H9 (cell line): ENCODE measurements around the gene MARS2. TPM values are rescaled to one million over a fixed set of nuclear protein-coding genes. Genes with fewer than 3 reads are reported as not detected.
"Not testable (repeated sequence)": the region's sequence is repeated elsewhere in the genome, so short reads cannot be mapped to it uniquely, and the experiment has no call there.

Source experiments
- DNase-seq: peaks from one replicate; pipeline ENCODE4 v3.0.0-alpha.2; 2017
- H2AFZ ChIP-seq: one replicate; pipeline ENCODE4 v1.6.1; 2013; ENCODE audit warnings: mild to moderate bottlenecking, low read length, control low read depth, moderate library complexity
- H2AK5ac ChIP-seq: 2 replicates; pipeline ENCODE4 v1.6.1; 2013; ENCODE audit warnings: low read length, control low read depth, mixed read lengths; ENCODE audit not compliant: insufficient read length
- H2BK120ac ChIP-seq: one replicate; pipeline ENCODE4 v1.6.1; 2013; ENCODE audit warnings: low read depth, mild to moderate bottlenecking, low read length, control low read depth, inconsistent platforms; ENCODE audit not compliant: poor library complexity, severe bottlenecking
- H2BK12ac ChIP-seq: 2 replicates; pipeline ENCODE4 v1.6.1; 2013; ENCODE audit warnings: low read length, control low read depth, mixed read lengths, low read depth; ENCODE audit not compliant: insufficient read length
- H2BK15ac ChIP-seq: 2 replicates; pipeline ENCODE4 v1.6.1; 2013; ENCODE audit warnings: low read depth, low read length, control low read depth
- H2BK20ac ChIP-seq: one replicate; pipeline ENCODE4 v1.6.1; 2013; ENCODE audit warnings: low read depth, mild to moderate bottlenecking, low read length, control low read depth, inconsistent platforms; ENCODE audit not compliant: poor library complexity, severe bottlenecking
- H2BK5ac ChIP-seq: 2 replicates; pipeline ENCODE4 v1.6.1; 2013; ENCODE audit warnings: low read length, control low read depth, mixed read lengths; ENCODE audit not compliant: insufficient read length
- H3K14ac ChIP-seq: 2 replicates; pipeline ENCODE4 v1.6.1; 2013; ENCODE audit warnings: low read length, control low read depth; ENCODE audit not compliant: insufficient read depth
- H3K18ac ChIP-seq: 2 replicates; pipeline ENCODE4 v1.6.1; 2013; ENCODE audit warnings: low read depth, mild to moderate bottlenecking, mixed read lengths, low read length, control low read depth; ENCODE audit not compliant: insufficient read length
- H3K23ac ChIP-seq: 2 replicates; pipeline ENCODE4 v1.6.1; 2013; ENCODE audit warnings: low read length, control low read depth, mixed read lengths, low read depth; ENCODE audit not compliant: insufficient read length
- H3K23me2 ChIP-seq: 2 replicates; pipeline ENCODE4 v1.6.1; 2013; ENCODE audit warnings: low read depth, mild to moderate bottlenecking, mixed read lengths, low read length, control low read depth; ENCODE audit not compliant: insufficient read length, poor library complexity, severe bottlenecking
- H3K27ac ChIP-seq: 2 replicates; pipeline ENCODE4 v1.5.1; 2013; ENCODE audit warnings: low read length, control low read depth, mixed read lengths, low read depth; ENCODE audit not compliant: insufficient read length
- H3K27me3 ChIP-seq: 2 replicates; pipeline ENCODE4 v1.6.1; 2013; ENCODE audit warnings: low read length, control low read depth, inconsistent platforms; ENCODE audit not compliant: insufficient read depth
- H3K4ac ChIP-seq: 2 replicates; pipeline ENCODE4 v1.6.1; 2013; ENCODE audit warnings: low read depth, mild to moderate bottlenecking, control low read depth, inconsistent platforms, low read length, moderate library complexity
- H3K4me1 ChIP-seq: 2 replicates; pipeline ENCODE4 v1.6.1; 2013; ENCODE audit warnings: low read length, control low read depth, inconsistent platforms; ENCODE audit not compliant: insufficient read depth
- H3K4me2 ChIP-seq: 2 replicates; pipeline ENCODE4 v1.6.1; 2013; ENCODE audit warnings: low read length, control low read depth, mixed read lengths; ENCODE audit not compliant: insufficient read length, insufficient read depth
- H3K56ac ChIP-seq: 2 replicates; pipeline ENCODE4 v1.6.1; 2013; ENCODE audit warnings: low read depth, mild to moderate bottlenecking, mixed read lengths, low read length, control low read depth; ENCODE audit not compliant: insufficient read length
- H3K79me1 ChIP-seq: 2 replicates; pipeline ENCODE4 v1.6.1; 2013; ENCODE audit warnings: low read depth, mild to moderate bottlenecking, moderate library complexity, low read length, control low read depth, inconsistent platforms; ENCODE audit not compliant: insufficient read depth, poor library complexity, severe bottlenecking
- H3K79me2 ChIP-seq: 2 replicates; pipeline ENCODE4 v1.6.1; 2013; ENCODE audit warnings: low read length, control low read depth, inconsistent platforms; ENCODE audit not compliant: insufficient read depth
- H3K9ac ChIP-seq: 2 replicates; pipeline ENCODE4 v1.6.1; 2013; ENCODE audit warnings: low read length, control low read depth, mixed read lengths; ENCODE audit not compliant: insufficient read length; ENCODE audit errors: extremely low read depth
- H3K9me3 ChIP-seq: one replicate; pipeline ENCODE4 v1.6.1; 2013; ENCODE audit warnings: low read depth, low read length, inconsistent platforms; ENCODE audit not compliant: control insufficient read depth
- H3T11ph ChIP-seq: one replicate; pipeline ENCODE4 v1.6.1; 2013; ENCODE audit warnings: mild to moderate bottlenecking, low read length, control low read depth, inconsistent platforms
- H4K20me1 ChIP-seq: one replicate; pipeline ENCODE4 v1.6.1; 2013; ENCODE audit not compliant: control insufficient read depth, insufficient read length, insufficient read depth
- H4K5ac ChIP-seq: 2 replicates; pipeline ENCODE4 v1.6.1; 2013; ENCODE audit warnings: low read depth, mild to moderate bottlenecking, mixed read lengths, low read length, control low read depth; ENCODE audit not compliant: insufficient read length
- H4K8ac ChIP-seq: replicated peaks from 2 replicates; pipeline ENCODE4 v1.6.1; 2013; ENCODE audit warnings: low read length, control low read depth, mixed read lengths, low read depth; ENCODE audit not compliant: insufficient read length
- H4K91ac ChIP-seq: 2 replicates; pipeline ENCODE4 v1.6.1; 2013; ENCODE audit warnings: low read depth, mild to moderate bottlenecking, moderate library complexity, mixed read lengths, low read length, control low read depth; ENCODE audit not compliant: insufficient read length
- H3K27ac Mint-ChIP-seq, 3 experiments: 2 replicates in 2 of 3; 3 replicates in 1 of 3; pipeline ENCODE4 v1.8.0; 2020 to 2021; ENCODE audit warnings: mixed read lengths in 3 of 3, mild to moderate bottlenecking in 1 of 3, moderate library complexity in 1 of 3
- H3K27me3 Mint-ChIP-seq: 2 replicates; pipeline ENCODE4 v1.8.0; 2021; ENCODE audit warnings: low read depth, mild to moderate bottlenecking, moderate library complexity, mixed read lengths
- H3K36me3 Mint-ChIP-seq, 3 experiments: 2 replicates in 2 of 3; 3 replicates in 1 of 3; pipeline ENCODE4 v1.8.0; 2020 to 2021; ENCODE audit warnings: low read depth in 3 of 3, mixed read lengths in 3 of 3; ENCODE audit not compliant: insufficient read depth in 1 of 3
- H3K4me1 Mint-ChIP-seq, 2 experiments: 2 replicates each; pipeline ENCODE4 v1.8.0; 2020; ENCODE audit warnings: mixed read lengths in 2 of 2
- H3K4me3 Mint-ChIP-seq, 2 experiments: 2 replicates in 1 of 2; 3 replicates in 1 of 2; pipeline ENCODE4 v1.8.0; 2020 to 2021; ENCODE audit warnings: mild to moderate bottlenecking in 2 of 2, mixed read lengths in 2 of 2, moderate library complexity in 1 of 2
- H3K9me3 Mint-ChIP-seq, 2 experiments: 2 replicates in 1 of 2; 3 replicates in 1 of 2; pipeline ENCODE4 v1.8.0; 2020; ENCODE audit warnings: mild to moderate bottlenecking in 2 of 2, mixed read lengths in 2 of 2, moderate library complexity in 1 of 2
- WGBS: extraction: QIAGEN DNeasy Blood & Tissue Kit; methylation state at CpG from one replicate; pipeline ENCODE4 v1.1.7; 2013; ENCODE audit warnings: missing lambda C conversion rate, low lambda C conversion rate, mixed read lengths; ENCODE audit not compliant: insufficient read length; ENCODE audit errors: extremely low coverage; 5-methylcytosine and 5-hydroxymethylcytosine counted together
- total RNA-seq: library from RNA; stranded (reverse); gene quantifications from 2 replicates; pipeline ENCODE4 v1.2.1, GENCODE V29; 2021
- TF ChIP-seq, protein P1 (sequence below): fragments of 200-600 bp; sonication (generic); conservative IDR thresholded peaks from 3 replicates; pipeline ENCODE4 v1.8.0; 2021; ENCODE audit warnings: antibody characterized with exemption, mild to moderate bottlenecking

Gene MARS2
- total RNA-seq, 1 experiment from 2014 or later: 21.0 TPM

DNA sequence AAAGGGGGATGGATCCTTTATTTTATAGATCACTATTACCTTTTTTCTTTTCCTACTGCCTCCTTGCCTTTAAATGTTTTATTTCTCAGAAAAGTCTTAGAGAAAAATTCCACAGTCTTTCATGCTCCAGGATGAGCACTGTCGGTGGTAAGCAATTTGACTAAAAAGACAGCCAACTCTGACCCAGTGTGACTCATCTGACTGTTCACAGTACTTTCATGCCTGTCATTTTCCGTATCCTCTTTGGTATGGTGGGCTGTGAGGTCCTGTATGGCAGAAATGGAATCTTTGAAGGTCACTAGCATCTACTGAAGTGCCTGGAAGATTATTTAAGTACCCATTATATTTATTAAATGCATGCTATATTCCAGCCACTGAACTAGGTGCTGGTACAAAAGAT is 27.7 kb upstream of the MARS2 start:
- Histone ChIP-seq H2AFZ (no peak overlapping the region), H3K56ac (no peak overlapping the region), H3K9me3 (no peaks in the 10 kb centered on the region), H3K18ac (no peak overlapping the region), H3K14ac (no peak overlapping the region), H3K23ac (no peak overlapping the region), H3K79me2 (no peaks in the 10 kb centered on the region), H3K79me1 (no peaks in the 10 kb centered on the region), H2BK120ac (no peak overlapping the region), H4K8ac (no peak overlapping the region), H2BK20ac (no peak overlapping the region), H3K4me1 (no peaks in the 10 kb centered on the region; the same call in 1 of the 2 replicates), H2BK12ac (no peak overlapping the region), H4K5ac (no peak overlapping the region), H2BK5ac (no peak overlapping the region), H3K27me3 (no peaks in the 10 kb centered on the region), H3K27ac (no peak overlapping the region), H3K23me2 (peaks cover 3% of the 10 kb centered on the region), H4K91ac (no peak overlapping the region), H3K9ac (no peak overlapping the region), H2AK5ac (no peak overlapping the region), H3T11ph (no peak overlapping the region), H3K4ac (no peak overlapping the region), H3K4me2 (no peak overlapping the region), H2BK15ac (no peak overlapping the region), H4K20me1 (no peaks in the 10 kb centered on the region)
- no peak for DNase-seq
- H3K36me3 Mint-ChIP-seq: no peaks in the 10 kb centered on the region; a peak in 1 of 7 replicates
- H3K27me3 Mint-ChIP-seq: no peaks in the 10 kb centered on the region
- TF ChIP-seq, protein P1, sequence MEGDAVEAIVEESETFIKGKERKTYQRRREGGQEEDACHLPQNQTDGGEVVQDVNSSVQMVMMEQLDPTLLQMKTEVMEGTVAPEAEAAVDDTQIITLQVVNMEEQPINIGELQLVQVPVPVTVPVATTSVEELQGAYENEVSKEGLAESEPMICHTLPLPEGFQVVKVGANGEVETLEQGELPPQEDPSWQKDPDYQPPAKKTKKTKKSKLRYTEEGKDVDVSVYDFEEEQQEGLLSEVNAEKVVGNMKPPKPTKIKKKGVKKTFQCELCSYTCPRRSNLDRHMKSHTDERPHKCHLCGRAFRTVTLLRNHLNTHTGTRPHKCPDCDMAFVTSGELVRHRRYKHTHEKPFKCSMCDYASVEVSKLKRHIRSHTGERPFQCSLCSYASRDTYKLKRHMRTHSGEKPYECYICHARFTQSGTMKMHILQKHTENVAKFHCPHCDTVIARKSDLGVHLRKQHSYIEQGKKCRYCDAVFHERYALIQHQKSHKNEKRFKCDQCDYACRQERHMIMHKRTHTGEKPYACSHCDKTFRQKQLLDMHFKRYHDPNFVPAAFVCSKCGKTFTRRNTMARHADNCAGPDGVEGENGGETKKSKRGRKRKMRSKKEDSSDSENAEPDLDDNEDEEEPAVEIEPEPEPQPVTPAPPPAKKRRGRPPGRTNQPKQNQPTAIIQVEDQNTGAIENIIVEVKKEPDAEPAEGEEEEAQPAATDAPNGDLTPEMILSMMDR: no peak
- no peak overlapping the region for H3K4me3 Mint-ChIP-seq
- no peak overlapping the region for H3K27ac Mint-ChIP-seq
- no CpG with 5 or more reads among the region's 2 CpGs for WGBS
- H3K9me3 Mint-ChIP-seq: no peaks in the 10 kb centered on the region
- H3K4me1 Mint-ChIP-seq: peaks cover 23 to 30% of the 10 kb centered on the region in 2 experiments

- not testable (repeated sequence) for H3K79me1 ChIP-seq, H3K23ac ChIP-seq, H4K8ac ChIP-seq, DNase-seq, H4K20me1 ChIP-seq, H3K18ac ChIP-seq, H3K56ac ChIP-seq, H3K79me2 ChIP-seq, H3K14ac ChIP-seq, H3K4me1 Mint-ChIP-seq, H3K9ac ChIP-seq, H3K4me3 Mint-ChIP-seq, H3K27me3 Mint-ChIP-seq, H2BK5ac ChIP-seq, H3K23me2 ChIP-seq, H3K4me2 ChIP-seq, H2BK20ac ChIP-seq, H3K27me3 ChIP-seq, H3K4me1 ChIP-seq, H3K27ac Mint-ChIP-seq, H4K91ac ChIP-seq, H3K4ac ChIP-seq, H2AFZ ChIP-seq, H2BK120ac ChIP-seq, H2BK12ac ChIP-seq, H3K9me3 ChIP-seq, H3T11ph ChIP-seq, H2BK15ac ChIP-seq, H4K5ac ChIP-seq, H3K27ac ChIP-seq, H2AK5ac ChIP-seq
- H3K36me3 Mint-ChIP-seq: peaks cover 17 to 25% (median 22%) of the 10 kb centered on the region in 3 experiments
- peaks cover 20 to 29% of the 10 kb centered on the region in 2 experiments for H3K9me3 Mint-ChIP-seq
- no CpG with 5 or more reads among the region's 6 CpGs for WGBS
Measured at GRCh38 chr2:197695206-197695605, 10.0 kb upstream of the MARS2 start.
